ENCODE results near the gene CNIH1.
A peak's percentile ranks its signal among the peaks of the same experiment; 100 is the strongest.
"Not testable (repeated sequence)": the region's sequence is repeated elsewhere in the genome, so short reads cannot be mapped to it uniquely, and the experiment has no call there.

Gene CNIH1

DNA sequence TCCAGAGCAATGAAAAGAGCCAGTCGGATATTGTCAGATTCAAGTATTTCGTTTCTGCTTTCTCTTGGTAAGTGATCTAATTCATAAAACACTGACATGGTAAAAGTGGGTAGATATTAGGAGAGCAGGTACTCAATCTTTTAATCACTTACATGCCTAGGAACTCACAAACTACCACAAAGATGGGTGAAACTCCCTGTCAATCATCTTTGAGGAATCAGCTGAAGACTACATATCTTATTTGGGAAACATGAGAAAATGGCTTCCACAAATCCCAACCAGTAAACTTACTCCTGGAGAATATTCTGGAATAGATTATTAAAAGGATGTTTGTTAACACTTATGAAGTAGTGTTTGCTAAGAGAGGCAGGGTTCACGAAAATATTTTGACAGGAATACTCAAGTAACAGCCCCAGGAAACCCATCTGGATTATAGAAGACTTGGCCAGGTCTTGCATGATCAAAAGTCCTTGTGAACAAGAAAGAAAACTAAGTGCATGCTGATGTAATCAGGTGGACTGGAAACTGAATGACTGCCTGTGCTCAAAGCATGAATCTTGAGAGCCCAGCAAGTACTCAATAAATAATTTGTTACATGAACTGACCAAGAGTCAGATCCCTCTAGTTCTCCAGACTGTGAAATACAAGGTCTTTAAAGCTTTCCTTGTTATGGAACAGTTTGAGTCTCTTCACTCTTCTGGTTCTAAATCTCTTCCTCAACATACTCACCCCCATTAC lies 15.5 kb downstream of the CNIH1 start:
- no peak for DNase-seq

DNA sequence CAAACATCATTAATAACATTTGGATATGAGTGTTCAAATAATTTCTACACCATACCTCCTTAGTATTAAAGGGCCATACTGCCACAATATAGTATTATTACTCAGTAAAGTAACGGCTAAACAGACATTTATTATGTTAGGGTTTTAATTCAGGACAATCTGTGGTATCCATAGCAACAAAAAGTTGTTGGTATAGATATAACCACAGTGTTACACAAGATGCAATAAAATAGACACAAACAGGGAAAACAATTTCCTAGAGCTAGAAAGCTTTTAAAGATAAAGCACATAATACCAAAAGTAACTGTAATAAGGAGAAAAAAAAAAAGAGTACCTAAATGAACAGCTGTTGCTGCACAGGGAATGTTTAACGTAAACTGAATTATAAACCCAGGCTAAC lies 16.1 kb downstream of the CNIH1 start:
- DNase-seq, result no peak

DNA sequence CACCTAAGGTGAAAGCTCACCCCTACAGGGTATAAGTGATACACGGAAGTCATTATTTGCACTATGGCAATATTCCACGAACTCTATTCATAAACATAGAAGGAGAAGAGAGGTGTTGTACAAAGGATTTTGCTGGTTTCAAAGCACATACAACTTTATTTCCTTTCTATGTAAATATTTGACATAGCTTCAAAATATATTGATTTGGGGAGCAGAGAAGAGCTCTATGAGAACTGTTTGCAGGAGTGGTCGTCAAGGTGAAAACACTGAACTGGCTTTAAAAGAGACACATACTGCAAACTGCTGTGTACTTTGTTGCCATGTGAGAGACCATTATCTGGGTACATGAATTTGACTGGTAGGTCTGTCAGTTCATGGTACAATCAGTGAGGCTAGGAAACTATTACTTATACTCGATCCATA lies 16.7 kb downstream of the CNIH1 start:
- DNase-seq, result no peak

DNA sequence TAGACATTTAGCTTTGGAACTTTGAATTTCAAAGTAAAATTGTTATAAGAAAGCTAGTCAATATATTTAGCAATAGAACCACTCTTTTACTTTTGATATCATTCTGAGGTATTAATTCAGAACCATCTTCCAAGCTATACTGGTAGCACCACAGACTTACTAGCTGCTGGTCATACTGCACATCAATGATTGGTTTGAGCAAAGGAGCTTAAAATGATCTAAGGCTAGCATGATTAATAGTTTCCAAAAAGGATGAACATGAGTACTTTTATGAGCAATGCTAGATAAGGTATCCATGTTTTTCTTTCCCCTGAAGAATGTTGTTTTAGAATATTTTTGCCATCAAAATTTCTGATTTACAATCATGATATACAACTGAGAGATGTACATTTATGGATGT lies 17.2 kb downstream of the CNIH1 start:
- DNase-seq, result no peak

DNA sequence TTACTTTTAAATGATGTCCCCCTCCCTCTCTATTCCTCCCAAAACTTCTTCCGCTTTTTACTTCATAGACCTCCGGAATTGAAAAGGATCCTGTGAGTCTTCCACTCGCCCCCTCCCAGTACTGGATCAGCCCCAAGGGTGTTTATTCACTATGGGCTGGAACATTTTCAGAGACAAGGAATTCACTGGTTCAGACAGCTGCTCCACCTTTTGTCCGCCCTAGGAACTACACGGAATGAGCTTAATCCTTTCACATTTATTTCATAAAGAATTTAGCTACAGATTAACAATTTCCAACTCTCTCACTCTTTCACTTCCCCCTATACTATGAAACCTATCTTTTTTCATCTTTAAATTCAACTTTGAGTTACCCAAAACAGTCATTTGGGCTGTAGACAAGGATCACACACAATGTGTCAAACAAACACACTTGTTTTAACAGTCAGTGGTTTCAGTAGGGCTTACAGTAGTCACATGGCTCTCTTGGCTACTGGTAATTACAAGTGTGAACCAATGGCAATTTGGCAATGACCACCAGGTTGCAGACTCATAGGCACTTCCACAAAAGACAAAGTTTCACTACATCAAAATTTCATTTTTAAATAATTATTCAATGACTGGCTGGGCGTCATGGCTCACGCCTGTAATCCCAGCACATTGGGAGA lies 20.6 kb downstream of the CNIH1 start:
- peak in 1 of 2 experiments; percentile 41 for DNase-seq

DNA sequence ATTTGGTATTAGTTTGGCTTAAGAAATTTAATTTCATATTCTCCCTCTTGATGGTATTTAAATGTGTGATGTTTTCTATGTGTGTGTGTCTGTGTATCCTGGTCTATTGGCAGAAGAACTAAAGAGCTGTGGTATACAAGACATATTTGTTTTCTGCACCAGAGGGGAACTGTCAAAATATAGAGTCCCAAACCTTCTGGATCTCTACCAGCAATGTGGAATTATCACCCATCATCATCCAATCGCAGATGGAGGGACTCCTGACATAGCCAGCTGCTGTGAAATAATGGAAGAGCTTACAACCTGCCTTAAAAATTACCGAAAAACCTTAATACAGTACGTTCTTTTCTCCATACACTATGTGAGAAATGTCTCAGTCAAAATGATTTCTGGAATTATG lies 29.8 kb downstream of the CNIH1 start:
- DNase-seq, result no peak

DNA sequence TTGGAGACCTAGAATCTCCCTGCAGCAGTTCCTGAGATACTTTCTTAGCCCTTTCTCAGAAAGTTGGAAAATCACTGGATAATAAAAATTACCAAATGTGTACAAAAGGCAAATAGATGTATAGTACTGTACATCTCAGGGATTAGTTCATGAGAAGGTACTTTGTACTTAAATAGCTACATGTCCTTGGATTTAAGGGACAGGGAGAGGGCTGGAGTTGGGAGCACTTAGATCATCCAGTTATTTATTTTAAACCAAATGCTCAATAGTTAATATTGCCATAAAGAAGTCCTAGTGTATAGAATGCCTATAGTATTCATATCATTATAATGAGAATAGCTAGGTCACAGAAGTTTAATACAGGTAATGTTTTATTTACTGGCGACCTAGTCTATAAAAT lies 31.0 kb downstream of the CNIH1 start:
- no peak for DNase-seq

DNA sequence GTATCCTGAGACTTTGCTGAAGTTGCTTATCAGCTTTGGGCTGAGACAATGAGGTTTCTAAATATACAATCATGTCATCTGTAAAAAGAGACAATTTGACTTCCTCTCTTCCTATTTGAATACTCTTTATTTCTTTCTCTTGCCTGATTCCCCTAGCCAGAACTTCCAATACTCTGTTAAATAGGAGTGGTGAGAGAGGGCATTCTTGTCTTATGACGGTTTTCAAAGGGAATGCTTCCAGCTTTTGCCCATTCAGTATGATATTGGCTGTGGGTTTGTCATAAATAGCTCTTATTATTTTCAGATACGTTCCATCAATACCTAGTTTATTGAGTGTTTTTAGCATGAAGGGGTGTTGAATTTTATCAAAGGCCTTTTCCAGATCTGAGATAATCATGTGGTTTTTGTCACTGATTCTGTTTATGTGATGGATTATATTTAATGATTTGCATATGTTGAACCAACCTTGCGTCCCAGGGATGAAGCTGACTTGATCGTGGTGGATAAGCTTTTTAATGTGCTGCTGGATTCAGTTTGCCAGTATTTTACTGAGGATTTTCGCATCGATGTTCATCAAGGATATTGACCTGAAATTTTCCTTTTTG lies 37.7 kb downstream of the CNIH1 start:
- not testable (repeated sequence) for DNase-seq

DNA sequence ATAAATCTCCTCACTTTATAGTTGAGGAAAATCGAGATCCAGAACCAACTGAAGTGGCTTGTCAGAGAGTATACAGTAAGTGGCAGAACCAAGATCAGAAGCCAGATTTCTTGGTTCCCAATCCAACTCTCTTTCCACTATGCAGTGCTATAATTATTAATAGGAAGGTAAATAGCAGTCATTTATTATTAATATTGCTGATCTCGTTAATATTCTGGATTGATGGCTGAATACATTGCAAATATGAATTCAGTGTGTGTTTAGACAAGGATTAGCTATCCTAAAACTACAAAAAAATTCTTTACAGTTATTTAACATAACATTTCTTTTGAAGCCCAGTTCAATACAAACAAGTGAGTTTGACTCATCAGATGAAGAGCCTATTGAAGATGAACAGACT lies 41.6 kb downstream of the CNIH1 start:
- no peak for DNase-seq

DNA sequence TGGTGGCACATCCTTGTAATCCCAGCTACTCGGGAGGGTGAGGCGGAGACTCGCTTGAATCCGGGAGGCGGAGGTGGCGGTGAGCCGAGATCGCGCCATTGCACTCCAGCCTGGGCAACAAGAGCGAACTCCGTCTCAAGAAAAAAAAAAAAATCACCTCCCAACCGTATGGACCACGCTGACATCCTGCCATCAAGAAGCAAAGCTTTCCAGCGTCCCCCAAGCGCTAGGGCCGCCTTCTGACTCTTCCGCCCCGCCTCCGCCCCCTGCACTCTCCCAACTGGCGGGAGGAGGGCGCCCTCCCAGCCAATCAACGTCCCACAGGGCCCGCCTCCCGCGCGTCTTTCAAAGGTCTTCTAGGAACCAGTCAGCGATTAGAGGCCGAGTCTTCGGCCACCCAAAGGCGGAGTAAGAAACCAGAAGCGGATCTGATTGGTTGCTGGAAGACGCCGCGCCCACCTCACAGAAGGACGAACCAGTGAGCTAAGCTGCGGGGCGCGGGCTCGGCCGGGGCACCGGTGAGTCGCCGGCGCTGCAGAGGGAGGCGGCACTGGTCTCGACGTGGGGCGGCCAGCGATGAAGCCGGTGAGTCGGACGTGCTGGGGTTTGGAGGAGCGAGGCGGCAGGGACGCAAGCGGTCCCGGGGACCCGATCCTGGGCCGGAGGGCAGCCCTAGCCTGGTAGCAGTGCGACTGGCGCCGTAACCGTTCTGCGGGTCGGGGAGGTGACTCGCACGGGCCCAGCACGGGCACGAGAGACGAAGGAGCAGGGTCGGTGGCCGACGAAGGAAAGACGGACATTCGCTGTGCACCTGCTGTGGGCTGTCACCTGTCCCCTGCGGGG lies 44.5 kb downstream of the CNIH1 start, which contains the start of gene CDKN3:
Gene CDKN3 (plus strand): TSS at position 515 of the 843 bp plus-strand sequence. CDS start 62 bp downstream, at position 577.
- peak; percentile 98 to 99 for DNase-seq

DNA sequence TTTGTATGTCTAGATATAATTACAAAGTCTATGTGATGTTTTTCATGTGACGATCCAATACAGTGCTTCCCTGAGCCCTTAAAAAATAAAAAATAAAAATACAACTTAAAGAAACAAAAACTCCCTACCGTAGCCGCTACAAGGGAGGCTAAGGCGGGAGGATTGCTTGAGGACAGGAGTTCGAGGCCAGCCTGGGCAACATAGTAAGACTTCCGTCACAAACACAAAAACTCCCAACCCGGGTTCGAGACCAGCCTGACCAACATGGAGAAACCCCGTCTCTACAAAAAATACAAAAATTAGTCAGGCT lies 45.0 kb downstream of the CNIH1 start:
- no peak for DNase-seq

DNA sequence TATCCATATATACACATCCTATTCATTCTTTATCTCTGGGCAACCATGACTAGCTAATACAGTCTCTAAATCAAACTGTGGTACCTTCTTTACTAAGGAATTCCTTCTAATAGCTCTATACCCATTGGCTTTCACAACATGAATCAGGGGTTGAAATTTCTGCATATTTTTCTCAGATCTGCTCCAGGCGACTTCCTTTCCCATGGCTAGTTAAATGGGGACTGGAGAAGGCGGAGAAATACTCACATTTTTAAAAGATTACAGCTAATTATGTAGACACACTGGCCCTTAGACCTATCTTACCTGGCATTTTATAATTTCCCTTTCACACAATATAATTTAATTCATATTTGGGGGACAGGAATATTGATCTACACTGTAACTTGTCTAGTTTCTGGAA lies 45.5 kb downstream of the CNIH1 start:
- no peak for DNase-seq

DNA sequence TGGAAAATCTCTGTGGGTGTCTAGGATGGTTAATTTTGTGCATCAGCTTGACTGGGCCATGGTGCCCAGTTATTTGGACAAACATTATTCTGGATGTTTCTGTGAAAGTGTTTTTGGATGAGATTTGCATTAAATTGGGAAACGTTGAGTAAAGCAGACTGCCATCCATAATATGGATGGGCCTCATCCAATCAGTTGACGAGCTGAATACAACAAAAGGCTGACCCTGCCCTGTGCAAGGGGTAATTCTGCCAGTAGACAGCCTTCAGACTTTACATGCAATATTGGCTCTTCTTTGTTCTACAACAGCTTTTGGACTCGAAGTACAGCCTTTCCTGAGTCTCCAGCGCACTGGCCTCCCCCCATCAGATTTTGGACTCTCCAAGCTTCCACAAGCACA lies 45.9 kb downstream of the CNIH1 start:
- DNase-seq, result no peak

DNA sequence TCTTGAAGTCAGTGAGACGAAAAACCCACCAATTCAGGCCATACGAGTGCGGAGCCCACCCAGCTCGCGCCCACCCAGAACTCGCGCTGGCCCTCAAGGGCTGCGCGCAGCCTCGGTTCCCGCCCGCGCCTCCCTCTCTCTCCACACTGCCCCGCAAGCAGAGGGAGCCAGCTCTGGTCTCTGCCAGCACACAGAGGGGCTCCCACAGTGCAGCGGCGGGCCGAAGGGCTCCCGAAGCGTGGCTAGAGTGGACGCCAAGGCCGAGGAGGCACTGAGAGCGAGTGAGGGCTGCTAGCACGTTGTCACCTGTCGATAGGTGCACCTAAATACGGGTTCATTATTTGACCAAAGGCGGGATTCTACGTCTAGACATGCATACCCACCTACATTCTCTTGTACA lies 46.6 kb downstream of the CNIH1 start:
- no peak for DNase-seq

DNA sequence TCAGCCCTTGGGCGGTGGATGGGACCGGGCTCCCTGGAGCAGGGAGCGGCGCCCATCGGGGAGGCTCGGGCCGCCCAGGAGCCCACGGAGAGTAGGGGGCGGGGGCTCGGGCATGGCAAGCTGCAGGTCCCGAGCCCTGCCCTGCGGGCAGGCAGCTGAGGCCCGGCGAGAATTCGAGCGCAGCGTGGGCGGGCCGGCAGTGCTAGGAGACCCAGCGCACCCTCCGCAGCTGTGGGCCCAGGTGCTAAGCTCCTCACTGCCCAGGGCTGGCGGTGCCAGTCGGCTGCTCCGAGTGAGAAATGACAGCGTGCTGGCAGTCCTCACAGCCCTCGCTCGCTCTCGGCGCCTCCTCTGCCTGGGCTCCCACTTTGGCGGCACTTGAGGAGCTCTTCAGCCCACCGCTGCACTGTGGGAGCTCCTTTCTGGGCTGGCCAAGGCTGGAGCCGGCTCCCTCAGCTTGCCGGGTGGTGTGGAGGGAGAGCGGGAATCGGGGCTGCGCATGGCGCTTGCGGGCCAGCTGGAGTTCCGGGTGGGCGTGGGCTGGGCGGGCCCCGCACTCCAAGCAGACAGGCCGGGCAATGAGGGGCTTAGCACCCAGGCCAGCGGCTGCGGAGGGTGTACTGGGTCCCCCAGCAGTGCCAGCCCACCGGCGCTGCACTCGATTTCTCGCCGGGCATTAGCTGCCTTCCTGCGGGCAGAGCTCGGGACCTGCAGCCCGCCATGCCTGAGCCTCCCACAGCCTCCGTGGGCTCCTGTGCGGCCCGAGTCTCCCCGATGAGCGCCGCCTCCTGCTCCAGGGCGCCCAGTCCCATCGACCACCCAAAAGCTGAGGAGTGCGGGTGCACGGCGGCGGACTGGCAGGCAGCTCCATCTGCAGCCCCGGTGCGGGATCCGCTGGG lies 47.9 kb downstream of the CNIH1 start:
- not testable (repeated sequence) for DNase-seq

DNA sequence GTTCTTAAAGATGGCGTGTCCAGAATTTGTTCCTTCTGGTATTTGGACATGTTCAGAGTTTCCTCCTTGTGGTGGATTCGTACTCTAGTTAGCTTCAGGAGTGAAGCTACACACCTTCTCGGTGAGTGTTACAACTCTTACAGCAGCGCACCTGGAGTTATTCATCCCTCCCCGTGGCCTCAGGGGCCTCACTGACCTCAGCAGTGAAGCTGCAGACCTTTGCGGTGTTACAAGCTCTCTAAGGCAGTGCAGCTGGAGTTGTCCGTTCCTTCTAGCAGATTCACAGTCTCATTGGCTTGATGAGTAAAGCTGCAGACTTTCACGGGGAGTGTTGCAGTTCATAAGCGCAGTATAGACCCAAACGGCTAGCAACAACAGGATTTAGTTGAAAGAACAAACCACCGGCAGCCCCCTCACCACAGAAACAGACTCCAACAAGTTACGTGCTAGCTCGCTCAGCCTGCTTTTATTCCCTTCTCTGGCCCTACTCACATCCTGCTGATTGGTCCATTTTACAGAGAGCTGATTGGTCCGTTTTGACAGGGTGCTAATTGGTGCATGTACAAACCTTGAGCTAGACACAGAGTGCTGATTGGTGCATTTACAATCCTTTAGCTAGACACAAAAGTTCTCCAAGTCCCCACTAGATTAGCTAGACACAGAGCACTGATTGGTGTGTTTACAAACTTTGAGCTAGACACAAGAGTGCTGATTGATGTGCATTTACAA lies 48.9 kb downstream of the CNIH1 start:
- no peak for DNase-seq

DNA sequence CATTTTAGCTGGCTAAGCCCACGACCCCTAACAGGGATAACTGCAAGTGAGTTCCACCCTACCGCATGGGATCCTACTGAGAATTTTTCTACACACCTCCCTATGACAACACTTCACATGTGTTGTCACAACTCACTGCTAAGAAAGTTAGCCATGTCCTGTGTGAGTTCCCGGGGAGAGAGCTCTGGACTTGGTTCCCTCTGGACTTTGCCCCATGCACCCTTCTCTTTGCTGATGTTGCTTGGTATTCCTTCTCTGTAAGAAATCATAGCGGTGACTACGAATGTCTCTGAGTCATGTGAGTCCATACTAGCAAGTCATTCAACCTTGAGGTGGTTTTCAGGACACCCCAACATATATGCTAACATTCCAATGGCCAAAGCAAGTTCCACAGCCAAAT lies 53.8 kb downstream of the CNIH1 start:
- DNase-seq, result no peak

DNA sequence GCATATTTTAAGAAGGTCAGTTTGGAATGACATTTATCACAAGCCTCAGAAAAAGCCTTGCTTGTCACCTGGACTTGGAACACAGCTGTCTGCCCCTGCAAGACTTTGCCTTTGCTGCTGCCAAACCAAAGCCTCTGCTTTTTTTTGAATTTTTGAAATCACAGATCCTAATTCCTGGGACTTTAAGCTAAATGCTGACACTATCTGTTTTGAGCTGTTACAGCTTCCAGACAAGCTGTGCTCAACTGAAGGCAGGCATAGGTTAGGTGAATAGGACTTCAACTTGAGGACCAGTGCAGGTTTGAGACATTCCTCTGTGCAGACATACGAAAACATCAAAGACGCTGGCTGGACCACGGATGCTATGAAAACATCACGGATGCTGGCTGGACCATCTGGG lies 55.6 kb downstream of the CNIH1 start:
- no peak for DNase-seq

DNA sequence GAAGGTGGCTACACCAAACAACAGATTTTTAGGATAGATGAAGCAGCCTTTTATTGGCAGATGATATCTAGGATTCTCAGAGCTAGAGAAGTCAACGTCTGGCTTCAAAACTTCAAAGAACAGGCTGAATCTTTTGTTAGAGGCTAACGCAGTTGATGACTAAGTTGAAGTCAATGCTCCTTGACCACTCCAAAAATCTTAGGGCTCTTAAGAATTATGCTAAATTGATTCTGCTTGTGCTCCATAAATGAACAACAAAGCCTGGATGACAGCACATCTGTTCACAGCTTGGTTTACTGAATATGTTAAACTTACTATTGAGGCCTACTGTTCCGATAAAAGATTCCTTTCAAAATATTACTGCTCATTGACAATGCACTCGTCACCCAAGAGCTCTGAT lies 57.3 kb downstream of the CNIH1 start:
- no peak for DNase-seq

DNA sequence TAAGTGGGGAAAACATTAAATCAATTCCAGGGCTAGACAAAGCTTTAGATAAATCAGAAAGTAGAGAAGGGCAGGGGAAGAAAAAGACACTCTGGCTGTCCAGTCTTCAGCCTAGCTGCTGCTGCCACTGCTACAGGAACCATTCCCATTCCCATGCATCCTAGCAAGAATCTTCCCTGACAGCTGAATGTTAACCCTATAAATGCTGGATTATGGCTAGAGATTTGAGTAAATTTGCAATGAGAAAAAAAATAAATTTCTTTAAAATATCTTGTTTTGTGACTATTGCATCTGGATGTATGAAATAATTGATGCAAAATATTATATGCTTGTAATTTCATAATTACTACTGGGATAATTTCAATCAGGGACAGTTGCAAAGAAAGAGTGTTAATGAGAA lies 59.4 kb downstream of the CNIH1 start:
- DNase-seq, result no peak

DNA sequence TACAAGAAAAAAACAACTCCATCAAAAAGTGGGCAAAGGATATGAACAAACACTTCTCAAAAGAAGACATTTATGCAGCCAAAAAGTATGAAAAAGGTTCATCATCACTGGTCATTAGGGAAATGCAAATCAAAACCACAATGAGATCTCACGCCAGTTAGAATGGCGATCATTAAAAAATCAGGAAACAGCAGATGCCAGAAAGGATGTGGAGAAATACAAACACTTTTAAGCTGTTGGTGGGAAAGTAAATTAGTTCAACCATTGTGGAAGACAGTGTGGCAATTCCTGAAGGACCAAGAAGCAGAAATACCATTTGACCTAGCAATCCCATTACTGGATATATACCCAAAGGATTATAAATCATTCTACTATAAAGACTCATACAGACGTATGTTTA lies 60.6 kb downstream of the CNIH1 start:
- DNase-seq, result not testable (repeated sequence)

DNA sequence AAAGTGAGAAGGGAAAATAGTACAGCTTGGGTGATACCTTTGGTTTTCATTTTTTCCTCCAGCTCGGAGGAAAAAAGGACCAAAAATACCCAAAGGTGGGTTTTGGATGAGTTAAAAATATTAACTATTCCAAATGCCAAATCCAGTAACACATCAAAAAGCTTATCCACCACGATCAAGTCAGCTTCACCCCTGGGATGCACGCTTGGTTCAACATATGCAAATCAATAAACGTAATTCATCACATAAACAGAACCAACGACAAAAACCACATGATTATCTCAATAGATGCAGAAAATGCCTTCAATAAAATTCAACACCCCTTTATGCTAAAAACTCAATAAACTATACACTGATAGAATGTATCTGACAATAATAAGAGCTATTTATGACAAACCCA lies 62.3 kb downstream of the CNIH1 start:
- DNase-seq, result not testable (repeated sequence)

Data from SW 1271 (cell line).